Eye (tissue), 1 donor: ENCODE results near the gene FGF1.

Experiments
- DNase-seq: peaks from one replicate; pipeline ENCODE4 v3.0.0-alpha.2; 2015

The FGF1 gene

DNA sequence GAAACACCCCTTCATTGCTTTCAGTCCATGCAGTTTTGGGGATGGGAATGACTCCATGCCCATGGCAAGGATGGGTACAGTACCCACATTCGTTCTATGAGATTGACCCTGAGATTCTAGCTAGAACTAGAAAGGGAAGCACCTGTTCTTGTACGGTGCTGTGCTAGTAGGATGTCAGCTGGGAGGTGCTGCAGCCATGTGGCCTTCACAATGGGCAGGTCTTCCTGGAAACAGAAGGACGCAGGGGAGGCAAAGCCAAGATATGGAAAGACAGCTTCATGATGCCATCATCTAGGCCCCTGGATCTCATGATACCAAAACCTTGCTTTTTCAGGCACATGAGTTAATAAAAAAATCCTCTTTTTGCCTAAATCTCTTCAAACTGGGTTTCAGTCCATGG is 10.5 kb upstream of the FGF1 start:
- DNase-seq: no peak

DNA sequence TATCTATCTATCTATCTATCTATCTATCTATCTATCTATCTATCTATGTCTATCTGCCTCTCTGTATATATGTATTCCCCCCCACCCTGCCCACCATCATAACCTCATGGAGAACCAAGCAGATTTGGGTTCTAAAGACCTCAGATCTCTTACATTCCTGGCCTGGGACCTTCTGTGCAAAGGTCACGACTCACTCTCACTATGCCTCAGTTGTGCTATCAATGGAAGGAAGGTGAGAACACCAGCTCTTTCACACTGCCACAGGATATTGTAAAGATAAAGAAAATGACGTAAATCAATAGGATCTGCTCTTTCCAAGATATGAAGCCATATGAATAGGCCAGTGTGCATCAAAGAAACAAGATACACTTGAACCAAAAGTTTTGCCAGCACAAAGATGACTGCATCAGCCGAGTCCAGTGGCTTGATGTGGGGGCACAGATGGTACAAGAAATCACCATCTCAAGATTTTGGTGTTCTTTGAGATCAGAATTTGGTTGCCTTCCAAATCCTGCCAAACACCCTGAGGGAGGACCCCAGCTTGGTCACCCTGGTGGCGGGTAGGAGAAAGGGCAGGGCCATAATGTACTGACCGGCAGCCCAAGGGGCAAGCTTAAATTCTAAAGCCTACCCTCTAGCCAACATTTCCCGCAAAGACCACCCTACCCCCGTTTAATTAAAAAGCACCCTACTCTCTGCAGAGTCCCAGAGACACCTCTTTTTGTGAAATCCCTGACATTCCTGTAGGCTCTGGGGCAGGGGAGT is 8.4 kb upstream of the FGF1 start:
- DNase-seq: no peak

DNA sequence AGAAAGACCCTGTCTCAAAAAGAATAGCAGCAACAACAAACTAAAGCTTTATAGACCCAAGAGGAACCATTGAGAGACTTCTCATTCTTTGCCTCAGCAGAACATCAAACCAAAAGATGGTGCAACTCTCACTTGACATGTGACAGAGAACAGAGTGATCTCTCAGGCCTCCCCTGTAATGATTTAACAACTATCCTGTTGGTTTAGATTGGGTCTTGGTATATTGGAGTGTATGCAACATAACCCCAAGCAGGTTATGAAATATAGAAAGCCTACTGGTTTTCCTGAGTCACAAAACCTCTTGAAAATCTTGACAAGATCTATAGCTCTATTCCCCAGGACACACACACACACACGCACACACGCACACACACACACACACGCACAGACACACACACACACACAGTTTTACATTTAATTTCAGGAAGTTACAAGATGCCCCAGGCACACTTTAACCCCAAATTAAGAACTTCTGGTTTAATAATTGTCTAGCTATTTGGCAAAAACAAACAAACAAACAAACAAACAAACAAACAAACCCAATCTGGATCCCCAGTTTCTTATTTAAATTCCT is 6.5 kb upstream of the FGF1 start:
- DNase-seq: no peak

DNA sequence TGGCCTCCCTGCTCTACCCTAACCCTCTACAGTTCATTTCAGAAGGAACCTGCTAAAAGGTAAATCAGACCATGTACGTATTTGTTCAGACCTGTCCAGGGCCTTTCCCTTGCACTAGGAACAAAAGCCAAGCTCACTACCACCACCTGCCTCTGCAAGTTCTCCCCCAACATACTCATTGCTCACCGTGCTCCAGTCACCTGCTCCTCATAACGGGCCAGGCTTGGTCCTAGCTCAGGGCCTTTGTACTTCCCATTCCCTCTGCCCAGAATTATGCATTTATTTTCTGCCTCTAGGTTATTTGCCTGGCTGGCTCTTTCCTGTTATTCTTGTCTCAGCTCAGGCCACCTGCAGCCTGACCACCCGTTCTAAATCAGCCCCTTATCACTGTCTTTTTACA is 4.8 kb upstream of the FGF1 start:
- DNase-seq: no peak

DNA sequence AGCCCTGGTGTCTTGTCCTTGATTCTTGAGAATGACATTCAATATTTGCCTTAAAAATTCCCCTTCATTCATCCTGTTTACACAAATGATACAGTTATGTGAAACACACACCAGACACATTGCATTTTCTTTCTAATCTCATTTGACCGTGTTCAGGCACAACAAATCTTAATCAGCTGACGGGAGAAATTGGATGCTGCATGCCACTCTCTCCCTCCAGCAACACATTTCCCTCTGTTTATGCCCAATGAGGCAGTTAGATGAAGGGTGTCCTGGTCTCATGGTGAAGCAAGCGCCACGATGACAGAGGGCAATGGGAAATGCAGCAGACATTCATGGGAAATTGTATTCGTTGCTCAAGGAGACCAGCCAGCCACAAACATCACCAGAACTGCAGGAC is 3.2 kb upstream of the FGF1 start:
- DNase-seq: no peak

DNA sequence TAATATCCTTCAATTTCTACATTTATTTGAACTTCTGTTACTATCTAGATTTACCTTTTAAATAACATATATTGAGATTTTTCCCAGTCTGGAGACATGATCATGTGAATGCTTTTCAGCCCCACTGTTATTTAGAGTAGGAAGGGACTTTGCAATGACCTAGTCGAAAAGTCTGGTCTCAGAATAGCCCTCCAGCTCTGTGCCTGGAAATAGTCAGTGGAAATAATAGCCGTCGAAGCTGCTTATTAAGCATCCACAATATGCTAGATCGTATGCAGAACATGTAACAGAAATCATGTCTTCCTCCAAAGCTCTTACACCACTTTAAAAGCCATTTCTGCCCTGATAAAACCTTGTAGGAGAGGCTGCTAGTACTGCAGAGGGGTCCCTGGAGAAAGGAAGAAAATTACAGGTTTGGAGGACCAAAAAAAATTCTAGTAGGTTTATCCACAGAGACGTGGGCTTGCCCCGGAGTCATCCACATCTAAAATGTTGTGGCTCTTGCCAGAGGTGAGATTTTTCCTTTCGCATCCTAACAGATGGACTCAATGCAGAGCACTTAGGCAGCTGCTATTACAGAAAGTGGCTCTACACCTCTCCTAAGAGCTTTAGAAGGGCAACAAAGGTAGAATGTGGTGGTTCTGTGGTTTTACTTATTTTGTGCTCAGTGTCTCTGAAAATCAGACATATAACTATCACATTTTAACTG is 2.5 kb upstream of the FGF1 start:
- DNase-seq: no peak

DNA sequence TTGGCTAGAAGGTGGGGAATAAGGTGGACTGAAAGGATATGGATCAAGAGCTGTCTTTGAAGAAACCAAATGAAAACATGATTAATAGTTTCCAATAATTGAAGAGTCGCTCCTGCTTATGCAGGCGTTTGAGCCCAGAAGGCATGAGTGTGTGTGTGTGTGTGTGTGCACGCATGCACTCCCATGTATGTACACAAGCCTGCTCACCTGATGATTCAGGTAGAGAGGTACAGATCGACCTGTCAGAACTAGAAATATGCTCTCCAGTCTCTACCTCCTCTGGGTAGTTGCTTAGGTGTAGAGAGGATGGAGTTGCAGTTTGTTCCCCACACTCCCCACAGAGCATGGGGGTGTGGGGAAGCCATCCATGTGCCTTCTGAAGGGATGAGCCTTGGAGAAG is 1.1 kb upstream of the FGF1 start:
- DNase-seq: no peak

DNA sequence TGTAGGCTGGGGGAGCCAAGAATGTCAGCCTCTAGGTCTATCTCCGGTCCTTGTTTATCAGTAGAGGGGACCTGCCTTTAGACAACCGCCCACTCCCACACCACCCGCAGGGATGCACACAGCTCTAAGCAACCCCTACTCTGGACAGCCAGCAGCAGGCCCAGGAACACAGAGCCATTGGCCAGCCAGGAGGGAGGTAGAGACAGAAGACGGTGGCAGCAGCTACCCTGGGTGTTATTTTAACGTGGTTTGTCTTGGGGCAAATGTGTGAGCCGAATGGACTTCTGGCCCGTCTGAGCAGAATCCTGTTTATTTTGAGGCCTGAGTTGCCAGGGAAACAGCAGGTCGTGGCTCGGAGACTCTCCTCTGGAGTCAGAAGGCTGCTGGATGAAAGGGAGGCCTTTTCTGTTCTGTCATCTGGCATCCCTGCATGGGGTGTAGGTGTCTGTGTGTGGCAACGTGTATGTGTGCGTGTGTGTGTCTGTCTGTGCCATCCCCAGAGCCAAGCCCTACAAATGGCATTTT is 382 bp upstream of the FGF1 start:
- peak; percentile 35 for DNase-seq

DNA sequence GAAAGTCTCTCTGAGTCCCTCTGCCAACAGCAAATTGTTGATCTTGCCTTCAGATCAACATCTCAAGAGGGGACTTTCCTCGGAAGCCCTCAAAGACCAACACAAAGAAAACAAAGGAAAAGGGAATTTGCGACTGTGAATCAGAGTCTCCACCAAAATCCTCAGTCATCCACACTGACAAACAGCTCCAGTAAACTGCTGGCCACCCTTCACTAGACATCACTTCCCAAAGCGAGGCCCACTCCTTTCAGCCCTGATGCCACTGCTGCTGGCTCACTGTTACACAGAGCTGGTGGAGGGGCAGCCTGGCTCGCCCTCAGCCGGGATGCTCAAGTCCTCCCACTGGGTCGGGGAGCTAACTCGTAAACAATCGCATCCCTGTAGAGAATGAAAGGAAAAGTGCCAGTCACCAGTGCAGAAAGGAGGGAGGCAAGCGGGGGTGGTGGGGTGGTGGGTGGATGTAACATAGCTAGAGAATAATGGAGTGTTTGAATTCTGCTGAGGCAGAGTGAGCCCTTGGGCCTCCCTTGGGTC is 1.3 kb downstream of the FGF1 start:
- DNase-seq: peak; percentile 69

DNA sequence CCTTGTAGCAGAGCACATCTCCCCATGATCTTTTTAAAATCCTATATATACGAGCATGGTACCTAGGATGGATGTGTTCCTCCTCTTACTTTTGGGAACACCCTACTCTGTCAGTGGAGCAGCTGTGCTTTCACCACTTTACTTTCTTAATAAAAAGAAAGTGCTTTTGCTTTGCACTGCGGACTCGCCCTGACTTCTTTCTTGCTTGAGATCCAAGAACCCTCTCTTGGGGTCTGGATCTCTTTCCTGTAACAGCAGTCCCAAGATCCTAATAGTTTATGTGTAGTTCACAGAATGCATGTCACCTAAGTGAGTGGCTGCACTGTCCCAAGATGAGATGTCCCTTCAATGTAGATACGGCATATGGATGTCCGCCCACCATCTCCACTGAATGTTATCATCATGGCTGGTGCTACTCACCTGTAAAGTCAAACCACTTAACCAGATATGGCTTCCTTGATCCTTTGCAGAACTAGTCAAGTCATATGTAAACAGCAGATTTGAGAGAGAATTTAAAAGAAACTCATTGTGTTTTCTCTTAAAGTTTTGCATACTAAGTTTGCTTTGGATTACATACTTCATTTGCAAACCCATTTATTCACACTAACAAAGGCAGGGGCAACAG is 1.9 kb downstream of the FGF1 start:
- no peak for DNase-seq

DNA sequence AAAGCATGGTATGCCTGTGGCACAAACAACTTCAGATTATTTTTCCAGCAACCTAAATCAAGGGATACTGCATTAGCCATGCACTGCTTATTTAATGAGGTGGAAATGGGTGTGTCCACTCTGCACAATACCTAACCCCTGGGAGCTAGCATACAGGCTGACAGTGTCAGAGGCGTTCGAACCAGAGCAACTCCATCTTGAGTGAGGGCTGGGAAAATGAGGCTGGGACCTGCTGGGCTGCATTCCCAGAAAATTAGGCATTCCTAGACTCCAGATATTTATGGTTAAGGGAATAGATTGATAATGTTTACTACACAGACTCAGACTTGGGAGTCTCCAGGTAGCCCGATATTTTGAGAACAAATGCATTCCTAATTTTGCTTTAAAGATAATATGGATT is 2.8 kb downstream of the FGF1 start:
- no peak for DNase-seq

DNA sequence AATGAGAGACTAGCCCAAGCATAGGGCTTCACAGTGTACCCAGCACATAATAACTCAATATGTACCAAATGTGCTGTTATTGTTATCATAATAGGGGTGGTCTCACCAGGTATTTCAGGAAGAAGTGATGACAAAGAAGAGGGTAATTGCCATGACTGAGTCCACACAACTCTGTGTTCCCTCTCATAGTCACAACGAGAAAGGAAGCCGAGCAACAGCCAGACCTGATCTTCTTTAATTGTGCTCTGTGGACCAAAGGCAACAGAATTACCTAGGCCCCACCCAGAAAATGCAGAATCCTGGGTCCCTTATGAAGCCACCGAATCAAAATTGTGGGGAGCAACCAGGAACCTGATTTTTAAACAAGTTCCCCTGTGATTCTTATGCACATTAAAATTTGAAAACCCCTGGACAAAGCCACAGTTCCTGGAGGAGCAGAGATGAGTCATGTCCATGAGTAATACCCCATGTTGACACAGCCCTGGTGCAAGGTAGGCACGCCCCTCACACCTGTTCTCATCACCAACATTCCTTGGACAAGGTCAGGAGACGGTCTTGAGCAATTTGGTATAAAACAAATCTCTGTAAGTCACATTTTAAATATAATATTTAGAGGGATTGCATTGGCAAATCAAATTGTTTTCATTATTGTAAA is 5.2 kb downstream of the FGF1 start:
- DNase-seq: no peak

DNA sequence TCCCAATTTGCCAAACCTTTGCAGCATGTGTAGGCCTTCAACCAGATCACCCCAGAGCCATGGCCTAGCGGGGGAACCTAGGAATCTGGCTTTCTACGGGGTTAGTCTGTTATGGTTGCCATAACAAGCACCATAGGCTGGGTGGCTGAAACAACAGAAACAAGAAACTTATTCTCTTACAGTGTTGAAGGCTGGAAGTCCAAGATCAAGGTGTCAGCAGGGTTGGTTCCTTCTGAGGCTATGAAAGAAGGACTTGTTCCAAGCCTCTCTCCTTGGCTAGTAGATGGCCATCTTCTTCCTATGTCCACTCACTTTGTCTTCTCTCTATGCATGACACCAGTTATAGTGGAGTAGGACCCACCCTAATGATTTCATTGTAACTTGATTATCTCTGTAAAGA is 6.1 kb downstream of the FGF1 start:
- no peak for DNase-seq

DNA sequence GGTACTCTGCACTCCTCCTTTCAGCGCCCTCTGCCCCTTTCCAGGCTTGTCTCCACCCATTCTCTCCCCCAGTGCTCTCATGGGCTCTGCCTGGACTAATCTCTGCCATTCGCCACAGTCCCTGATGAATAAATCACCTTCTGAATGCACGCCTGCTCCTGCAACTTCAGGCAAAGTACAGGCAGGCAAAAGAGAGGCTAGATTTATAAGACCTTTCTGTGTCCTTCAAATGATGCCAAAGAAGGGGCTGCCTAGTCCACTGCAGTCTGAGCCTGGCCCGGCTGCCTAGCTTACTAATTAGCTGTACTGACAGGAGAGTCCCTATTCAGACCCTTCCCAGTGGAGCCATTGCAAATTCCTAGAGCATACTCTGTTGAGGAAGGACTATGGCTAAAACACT is 7.4 kb downstream of the FGF1 start:
- DNase-seq: no peak

DNA sequence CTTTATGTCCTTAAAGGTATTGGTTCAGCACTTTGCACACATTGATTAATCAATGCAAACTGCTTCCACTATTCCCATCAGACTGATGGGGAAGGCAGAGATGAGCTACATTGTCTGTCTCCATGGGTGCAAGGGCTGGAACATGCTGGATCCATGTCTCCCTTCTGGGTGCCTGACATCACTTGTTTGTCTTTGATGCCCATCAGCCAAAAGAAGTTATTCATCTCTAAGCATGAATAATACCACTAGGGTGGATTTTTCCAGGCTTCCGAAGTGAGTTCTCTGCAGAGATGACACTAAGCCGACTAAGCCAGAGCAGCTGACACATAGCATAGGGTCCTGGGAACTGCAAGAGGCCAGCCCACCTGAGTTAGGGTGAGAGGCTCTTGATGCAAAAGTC is 8.7 kb downstream of the FGF1 start:
- DNase-seq: no peak

DNA sequence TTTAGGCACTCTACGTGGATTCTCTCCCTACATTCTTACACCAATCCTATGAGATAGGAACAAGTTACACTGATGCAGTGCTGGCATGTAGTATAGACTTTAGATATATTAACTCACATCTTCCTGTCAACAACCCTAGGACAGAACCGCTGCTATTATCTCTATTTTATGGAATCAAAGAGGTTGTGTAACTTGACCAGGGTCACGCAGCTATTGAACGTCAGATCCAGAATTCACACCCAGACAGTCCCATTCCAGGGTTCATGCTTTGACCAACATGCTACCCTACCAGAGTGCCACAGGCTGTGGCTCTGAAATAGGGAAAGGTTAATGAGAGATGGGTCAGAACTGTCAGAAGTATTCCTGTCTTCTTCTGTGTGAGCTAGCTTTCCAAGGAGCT is 9.6 kb downstream of the FGF1 start:
- no peak for DNase-seq

DNA sequence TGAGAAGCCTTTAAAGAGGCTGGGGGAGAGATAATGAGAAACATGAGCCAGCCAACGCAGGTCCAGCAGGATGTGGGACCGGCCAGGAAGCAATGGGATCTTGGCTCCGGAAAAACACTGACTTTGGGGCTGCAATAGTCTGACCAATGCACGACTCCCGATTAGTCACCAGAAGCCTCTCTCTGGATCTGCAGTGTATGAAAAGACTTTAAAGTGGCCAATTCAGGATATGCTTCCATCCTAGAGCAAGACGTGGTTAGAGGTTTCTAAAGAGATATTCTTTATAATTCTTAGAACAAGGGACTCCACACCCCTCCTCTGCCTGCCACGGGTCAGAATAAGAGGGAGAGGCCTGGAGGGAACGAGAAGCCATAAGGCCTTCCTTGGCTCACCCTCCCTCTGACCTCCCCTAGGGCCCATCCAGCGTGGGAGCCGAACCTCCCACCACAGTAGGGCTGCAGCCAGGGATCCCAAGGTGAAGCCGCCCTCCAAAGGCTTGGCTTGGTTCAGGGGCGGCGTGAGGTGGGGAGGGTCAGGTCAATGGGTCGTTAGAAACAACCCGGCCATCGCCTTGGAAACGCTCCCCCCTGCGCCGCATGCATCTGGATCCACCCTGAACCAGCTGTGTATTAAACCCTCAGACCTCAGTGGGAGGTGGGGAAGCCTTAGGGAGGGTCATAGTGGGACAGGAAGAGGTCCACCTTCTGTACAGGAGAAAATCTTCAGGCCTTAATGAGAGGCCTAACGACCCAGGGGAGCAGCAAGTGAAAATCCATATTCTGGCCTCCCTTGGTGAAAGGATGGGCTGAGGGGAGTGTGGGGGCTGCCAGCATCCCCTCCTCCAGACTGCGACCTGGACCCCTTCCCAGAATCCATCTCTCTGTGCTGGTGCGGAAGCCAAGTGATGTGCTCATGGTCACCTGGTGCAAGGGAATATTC is 11.1 kb downstream of the FGF1 start:
- no peak for DNase-seq

DNA sequence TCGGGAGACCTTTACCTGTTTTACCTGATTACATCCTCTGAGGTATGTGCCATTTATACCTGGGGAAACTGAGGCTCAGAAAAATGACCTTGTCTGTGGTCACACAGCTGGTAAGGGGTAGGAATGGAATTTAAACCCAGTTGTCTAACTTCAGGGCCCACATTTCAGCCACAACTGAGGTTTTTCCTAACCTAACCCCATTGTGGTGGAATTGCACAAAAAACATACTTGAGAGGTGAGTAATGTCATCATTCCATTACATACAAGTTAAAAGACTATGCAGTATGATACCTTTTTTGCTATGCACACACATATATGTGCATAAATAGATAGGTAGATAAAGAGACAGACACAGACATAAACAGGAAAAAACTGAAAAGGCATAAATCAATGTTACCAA is 14.1 kb downstream of the FGF1 start:
- no peak for DNase-seq

DNA sequence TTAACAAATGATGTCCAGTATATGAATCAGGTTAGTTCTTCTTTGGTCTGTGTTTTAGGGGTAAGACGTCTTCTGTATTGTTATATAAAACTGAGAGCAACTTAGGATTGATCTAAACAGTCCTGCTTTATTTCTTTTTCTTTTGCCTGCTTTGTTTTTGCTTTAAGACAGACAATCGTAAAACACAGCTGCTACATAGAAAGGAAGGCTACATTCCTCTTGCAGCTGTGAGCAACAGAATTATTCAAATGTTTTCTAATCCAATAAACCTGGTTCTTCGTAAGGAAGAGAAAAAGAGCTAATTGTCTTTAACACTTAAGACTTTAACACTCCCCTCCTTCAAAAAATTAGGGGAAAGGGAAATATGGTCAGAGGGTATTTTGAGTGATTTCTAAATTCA is 14.6 kb downstream of the FGF1 start:
- DNase-seq: no peak

DNA sequence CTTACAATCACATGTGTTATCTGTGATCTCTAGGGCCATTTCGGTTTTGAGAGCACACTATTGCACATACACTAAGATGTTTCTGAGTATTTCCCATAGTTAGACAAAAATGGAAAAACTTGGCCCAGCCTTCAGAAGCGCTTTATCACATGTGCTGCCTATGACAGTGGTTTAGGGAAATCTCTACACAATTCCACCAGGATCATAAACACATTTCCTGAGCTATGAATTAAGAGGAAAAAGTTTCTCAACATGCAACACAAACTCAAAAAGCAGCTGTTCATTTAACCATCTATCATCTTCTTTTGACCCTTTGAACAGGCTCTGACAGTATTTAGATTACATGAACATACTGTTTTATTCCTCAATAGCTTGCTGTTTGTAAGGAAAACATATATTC is 15.1 kb downstream of the FGF1 start:
- DNase-seq: no peak

DNA sequence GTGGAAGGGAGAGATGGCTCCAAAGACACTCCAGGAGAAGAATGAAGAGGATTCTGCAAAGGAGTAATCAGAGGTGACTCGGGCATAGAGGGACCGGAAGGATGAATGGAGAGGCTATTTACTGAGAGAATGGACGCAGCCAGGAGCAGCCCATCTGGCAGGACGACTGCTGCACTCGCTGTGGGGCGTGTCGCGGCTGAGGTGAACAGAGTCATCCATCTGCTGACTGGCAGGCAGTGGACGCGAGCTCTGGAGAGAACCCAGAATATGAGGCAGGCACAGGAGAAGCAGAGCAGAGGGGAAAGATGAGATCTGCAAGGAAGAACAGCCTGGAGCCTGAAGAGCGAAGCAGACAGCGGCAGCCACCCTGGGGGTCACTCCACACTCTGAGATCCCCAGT is 16.4 kb downstream of the FGF1 start:
- DNase-seq: no peak

DNA sequence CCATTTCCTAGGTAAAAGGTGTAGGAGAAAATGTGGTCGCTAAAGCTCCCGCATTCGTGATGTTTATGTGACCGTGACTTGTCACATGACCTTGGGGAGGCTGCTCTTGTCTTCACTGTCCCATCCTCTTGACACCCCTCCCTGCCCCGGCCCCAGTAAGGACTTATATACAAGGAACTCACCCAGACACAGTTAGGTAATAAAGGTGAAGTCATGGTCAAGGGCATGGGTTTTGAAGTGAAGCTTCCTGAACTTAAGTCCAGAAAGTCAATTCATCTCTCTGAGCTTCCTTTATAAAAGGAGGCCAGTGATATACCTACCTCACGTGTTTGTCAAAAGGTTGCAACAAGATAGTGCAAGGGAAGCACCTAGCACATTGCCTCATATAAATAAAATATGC is 17.6 kb downstream of the FGF1 start:
- DNase-seq: no peak
